ENCODE data around the gene GRB10. TPM values are rescaled to one million over a fixed set of nuclear protein-coding genes. Genes with fewer than 3 reads are reported as not detected.
"Not testable (repeated sequence)": the region's sequence is repeated elsewhere in the genome, so short reads cannot be mapped to it uniquely, and the experiment has no call there.

GRB10 gene
- total and polyA plus RNA-seq, 3 donors from 2014 or later = 54.0 to 81.9 (median 57.7) TPM

DNA sequence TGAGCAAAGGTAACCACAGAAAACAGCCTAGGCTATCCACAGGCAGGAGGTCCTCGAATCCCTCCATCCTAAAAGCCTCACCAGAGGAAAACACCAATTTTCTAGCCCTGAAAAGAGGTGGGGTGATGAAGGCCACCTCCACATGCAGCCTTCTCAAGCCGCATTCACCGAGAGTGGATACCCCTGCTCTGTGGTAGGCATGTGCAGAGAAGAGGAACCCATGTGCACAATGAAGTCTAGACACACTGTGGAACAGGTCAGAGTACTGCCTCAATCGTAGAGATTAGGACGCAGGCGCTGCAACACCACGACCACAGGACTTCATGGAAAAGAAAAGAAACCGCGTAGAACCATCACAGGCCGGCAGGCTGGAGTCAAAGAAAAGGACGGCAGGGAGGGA is 38.8 kb downstream of the GRB10 start:
- intact Hi-C loops (cut with DNase I; ENCODE audit: low total_unique reads) = no loop called here

DNA sequence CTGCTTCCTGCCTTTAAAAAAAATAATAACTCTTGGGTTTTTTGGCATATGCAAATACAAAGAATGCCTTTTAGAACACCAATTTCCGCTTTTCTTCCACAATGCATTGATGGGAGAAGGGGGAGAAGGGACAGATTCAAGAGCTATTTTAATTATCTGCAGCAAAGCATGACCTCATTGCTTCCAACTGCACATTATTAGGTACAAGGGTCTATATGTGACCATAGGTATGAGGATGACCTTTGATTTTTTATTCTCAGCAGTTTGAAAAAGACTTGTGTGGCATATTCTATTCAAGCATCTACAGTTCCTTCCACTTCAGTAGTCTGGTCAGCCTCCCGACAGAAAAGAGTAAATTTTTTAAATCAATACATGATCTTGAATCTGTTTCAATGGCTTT is 39.7 kb downstream of the GRB10 start:
- TF ChIP-seq, protein P1, sequence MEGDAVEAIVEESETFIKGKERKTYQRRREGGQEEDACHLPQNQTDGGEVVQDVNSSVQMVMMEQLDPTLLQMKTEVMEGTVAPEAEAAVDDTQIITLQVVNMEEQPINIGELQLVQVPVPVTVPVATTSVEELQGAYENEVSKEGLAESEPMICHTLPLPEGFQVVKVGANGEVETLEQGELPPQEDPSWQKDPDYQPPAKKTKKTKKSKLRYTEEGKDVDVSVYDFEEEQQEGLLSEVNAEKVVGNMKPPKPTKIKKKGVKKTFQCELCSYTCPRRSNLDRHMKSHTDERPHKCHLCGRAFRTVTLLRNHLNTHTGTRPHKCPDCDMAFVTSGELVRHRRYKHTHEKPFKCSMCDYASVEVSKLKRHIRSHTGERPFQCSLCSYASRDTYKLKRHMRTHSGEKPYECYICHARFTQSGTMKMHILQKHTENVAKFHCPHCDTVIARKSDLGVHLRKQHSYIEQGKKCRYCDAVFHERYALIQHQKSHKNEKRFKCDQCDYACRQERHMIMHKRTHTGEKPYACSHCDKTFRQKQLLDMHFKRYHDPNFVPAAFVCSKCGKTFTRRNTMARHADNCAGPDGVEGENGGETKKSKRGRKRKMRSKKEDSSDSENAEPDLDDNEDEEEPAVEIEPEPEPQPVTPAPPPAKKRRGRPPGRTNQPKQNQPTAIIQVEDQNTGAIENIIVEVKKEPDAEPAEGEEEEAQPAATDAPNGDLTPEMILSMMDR (IDR thresholded peaks at IDR 0.05) = no peak
- TF ChIP-seq POLR2A (IDR thresholded peaks at IDR 0.05) = no peak
- no peak overlapping the region for H3K27ac ChIP-seq
- H3K27me3 ChIP-seq = no peaks in the 10 kb centered on the region
- no peaks in the 10 kb centered on the region for H3K36me3 ChIP-seq (ENCODE audit: low read depth, missing control alignments)
- DNase-seq = no peak
- H3K9me3 ChIP-seq = no peaks in the 10 kb centered on the region
- H3K4me1 ChIP-seq = no peaks in the 10 kb centered on the region
- WGBS, 2 donors = 92 to 95% methylated on average over 2 of the region's 2 CpGs
- intact Hi-C loops (cut with DNase I; ENCODE audit: low total_unique reads) = no loop called here
- no peak overlapping the region for H3K4me3 ChIP-seq

More for the DNA sequence above, 38.8 kb downstream of the GRB10 start:
- TF ChIP-seq, protein P1 (IDR thresholded peaks at IDR 0.05) = no peak
- no peak for TF ChIP-seq POLR2A (IDR thresholded peaks at IDR 0.05)
- Histone ChIP-seq H3K4me1 (no peaks in the 10 kb centered on the region), H3K27me3 (no peaks in the 10 kb centered on the region), H3K36me3 (ENCODE audit: low read depth, missing control alignments) (no peaks in the 10 kb centered on the region), H3K27ac (no peak overlapping the region), H3K9me3 (no peaks in the 10 kb centered on the region), H3K4me3 (no peak overlapping the region)
- DNase-seq = no peak
- WGBS, 2 donors = 87 to 93% methylated on average over 9 to 11 of the region's 11 CpGs

DNA sequence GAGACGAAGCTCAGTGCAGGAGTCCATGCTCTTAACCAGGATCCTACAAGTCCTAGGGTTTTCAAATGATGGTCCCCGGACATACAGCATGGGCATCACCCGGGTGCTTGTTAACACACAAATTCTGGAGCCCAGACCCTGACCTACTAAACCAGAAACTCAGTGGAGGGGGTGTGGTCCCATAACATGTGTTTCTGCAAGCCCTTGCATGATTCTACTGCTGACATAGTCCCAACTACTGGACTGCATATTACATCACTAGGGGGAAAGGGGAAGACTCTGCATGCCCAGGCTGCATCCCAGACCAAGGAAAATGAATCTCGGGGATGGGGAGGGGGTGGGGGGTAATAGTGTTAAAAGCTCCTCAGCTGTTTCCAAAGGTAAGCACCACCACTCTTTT is 40.3 kb downstream of the GRB10 start:
- H3K4me3 ChIP-seq = no peak overlapping the region
- H3K9me3 ChIP-seq = no peaks in the 10 kb centered on the region
- no peak overlapping the region for H3K27ac ChIP-seq
- TF ChIP-seq, protein P1 (IDR thresholded peaks at IDR 0.05) = no peak
- TF ChIP-seq POLR2A (IDR thresholded peaks at IDR 0.05) = no peak
- WGBS, 2 donors = 91 to 100% methylated on average over 3 to 4 of the region's 4 CpGs
- intact Hi-C loops (cut with DNase I; ENCODE audit: low total_unique reads) = no loop called here
- H3K4me1 ChIP-seq = no peaks in the 10 kb centered on the region
- no peaks in the 10 kb centered on the region for H3K36me3 ChIP-seq (ENCODE audit: low read depth, missing control alignments)
- no peaks in the 10 kb centered on the region for H3K27me3 ChIP-seq
- no peak for DNase-seq

DNA sequence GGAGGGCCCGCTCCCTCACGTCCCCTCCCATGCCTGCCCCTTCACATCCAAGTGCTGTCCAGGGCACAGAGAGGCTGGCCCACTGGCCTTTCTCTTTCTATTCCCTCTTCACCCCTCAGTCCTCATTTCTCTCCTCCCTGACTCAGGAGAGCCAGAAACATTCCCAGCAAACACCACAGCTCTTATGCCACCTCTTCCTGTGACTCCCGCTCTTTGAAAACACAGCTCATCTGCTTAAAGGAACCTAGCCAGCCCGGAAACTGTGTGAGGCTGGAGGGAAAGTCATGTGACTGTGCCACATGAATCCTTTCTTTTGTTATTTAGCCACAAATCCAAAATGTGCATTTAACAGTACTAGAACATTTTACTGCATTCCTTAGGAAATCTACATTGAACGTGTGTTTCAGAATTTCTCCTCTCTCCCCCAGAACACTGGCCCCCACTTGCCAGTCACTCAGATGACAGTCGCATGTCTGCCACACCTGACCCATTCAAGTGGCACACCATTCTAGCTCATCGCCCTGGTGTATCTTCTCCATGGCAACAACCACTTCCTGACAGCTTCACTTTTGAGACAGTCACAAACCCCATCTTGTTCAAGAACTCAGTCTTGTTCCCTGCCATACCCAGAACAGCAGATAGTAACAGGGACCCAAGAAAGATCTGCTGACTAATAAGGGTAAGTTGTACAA is 42.8 kb downstream of the GRB10 start:
- no peak overlapping the region for H3K4me3 ChIP-seq
- no peaks in the 10 kb centered on the region for H3K4me1 ChIP-seq
- TF ChIP-seq POLR2A (IDR thresholded peaks at IDR 0.05) = no peak
- TF ChIP-seq, protein P1 (IDR thresholded peaks at IDR 0.05) = no peak
- WGBS, 2 donors = 80 to 86% methylated on average over 7 of the region's 7 CpGs
- H3K36me3 ChIP-seq (ENCODE audit: low read depth, missing control alignments) = no peaks in the 10 kb centered on the region
- DNase-seq = no peak
- H3K27ac ChIP-seq = no peak overlapping the region
- intact Hi-C loops (cut with DNase I; ENCODE audit: low total_unique reads) = no loop called here
- H3K9me3 ChIP-seq = no peaks in the 10 kb centered on the region
- H3K27me3 ChIP-seq = no peaks in the 10 kb centered on the region

DNA sequence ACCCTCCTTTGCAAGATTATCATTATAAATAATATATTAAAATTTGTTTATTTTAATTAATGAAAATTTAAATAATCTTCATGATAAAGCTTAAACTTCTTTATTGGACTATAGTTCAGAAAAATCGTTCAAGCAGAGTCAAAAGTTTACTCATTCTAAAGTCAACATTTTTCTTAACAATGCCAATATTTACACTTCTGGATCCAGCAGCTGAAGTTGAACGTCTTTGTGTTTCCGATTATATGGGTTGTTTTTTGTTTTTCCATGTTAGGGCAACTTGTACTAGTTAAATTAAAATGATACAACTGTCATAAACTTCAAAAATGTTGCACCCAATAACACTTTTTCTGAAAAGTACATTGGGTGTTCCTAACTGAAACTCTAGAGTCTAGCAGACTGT is 43.8 kb downstream of the GRB10 start:
- 51 to 68% methylated on average over 3 of the region's 3 CpGs for WGBS, 2 donors
- TF ChIP-seq POLR2A (IDR thresholded peaks at IDR 0.05) = no peak
- TF ChIP-seq, protein P1 (IDR thresholded peaks at IDR 0.05) = no peak
- intact Hi-C loops (cut with DNase I; ENCODE audit: low total_unique reads) = no loop called here

DNA sequence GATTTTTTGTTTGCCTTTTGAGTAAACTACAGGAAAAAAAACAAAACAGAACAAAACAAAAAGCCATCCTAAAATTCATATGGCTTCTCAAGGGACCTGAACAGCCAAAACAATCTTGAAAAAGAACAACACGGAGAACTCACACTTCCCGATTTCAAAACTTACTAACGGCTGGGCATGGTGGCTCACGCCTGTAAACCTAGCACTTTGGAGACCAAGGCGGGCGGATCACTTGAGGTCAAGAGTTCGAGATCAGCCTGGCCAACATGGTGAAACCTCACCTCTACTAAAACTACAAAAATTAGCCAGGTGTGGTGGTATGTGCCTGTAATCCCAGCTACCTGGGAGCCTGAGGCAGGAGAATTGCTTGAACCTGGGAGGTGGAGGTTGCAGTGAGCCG is 46.9 kb downstream of the GRB10 start:
- H3K9me3 ChIP-seq; H3K4me1 ChIP-seq; H3K36me3 ChIP-seq (ENCODE audit: low read depth, missing control alignments); DNase-seq; H3K4me3 ChIP-seq; H3K27ac ChIP-seq; intact Hi-C loops (cut with DNase I; ENCODE audit: low total_unique reads); H3K27me3 ChIP-seq: not testable (repeated sequence)
- 95 to 97% methylated on average over 8 of the region's 8 CpGs for WGBS, 2 donors

More for the DNA sequence above, 43.8 kb downstream of the GRB10 start:
- DNase-seq = no peak
- H3K27me3 ChIP-seq = no peaks in the 10 kb centered on the region
- H3K4me3 ChIP-seq = no peak overlapping the region
- H3K9me3 ChIP-seq = no peaks in the 10 kb centered on the region
- H3K4me1 ChIP-seq = no peaks in the 10 kb centered on the region
- H3K27ac ChIP-seq = no peak overlapping the region
- H3K36me3 ChIP-seq (ENCODE audit: low read depth, missing control alignments) = no peaks in the 10 kb centered on the region

Measured in testis (tissue), 3 donors.